ENCODE results near the gene TNP1. TPM values are rescaled to one million over a fixed set of nuclear protein-coding genes. Genes with fewer than 3 reads are reported as not detected.

The TNP1 gene
- total RNA-seq, 1 experiment from 2014 or later, result not detected

GRCh38 chr2:216885117-216885553 lies 25.3 kb upstream of the TNP1 start:
- Mint-ChIP-seq H3K27me3 (ENCODE audit: low read depth) (peaks cover 12% of the 10 kb centered on the region), H3K36me3 (ENCODE audit: insufficient read depth in 1 of 3, low read depth in 3 of 3) (peaks cover 1 to 4% (median 4%) of the 10 kb centered on the region in 3 experiments; a peak in 4 of 7 replicates), H3K9me3 (peaks cover 4 to 6% of the 10 kb centered on the region in 2 experiments; a peak in 3 of 5 replicates), H3K4me1 (peaks cover 13 to 20% of the 10 kb centered on the region in 2 experiments), H3K27ac (no peak overlapping the region), H3K4me3 (no peak overlapping the region)
- H3K23me2 ChIP-seq (ENCODE audit: insufficient read length, low read depth, low read length, poor library complexity, severe bottlenecking), result no peaks in the 10 kb centered on the region
- no peak overlapping the region for H3K9ac ChIP-seq (ENCODE audit: extremely low read depth, insufficient read length, low read length)
- H4K91ac ChIP-seq (ENCODE audit: insufficient read length, low read depth, low read length), result no peak overlapping the region
- no peak overlapping the region for H2BK20ac ChIP-seq (ENCODE audit: low read depth, low read length, poor library complexity, severe bottlenecking)
- no peak overlapping the region for H2BK120ac ChIP-seq (ENCODE audit: low read depth, low read length, poor library complexity, severe bottlenecking)
- H4K5ac ChIP-seq (ENCODE audit: insufficient read length, low read depth, low read length), result no peak overlapping the region
- H3K9me3 ChIP-seq (ENCODE audit: control insufficient read depth, low read depth, low read length), result no peaks in the 10 kb centered on the region
- H3K27me3 ChIP-seq (ENCODE audit: insufficient read depth, low read length), result no peaks in the 10 kb centered on the region
- no peak for TF ChIP-seq CTCF (conservative IDR thresholded peaks at IDR 0.05)
- no peak overlapping the region for H3T11ph ChIP-seq (ENCODE audit: low read length)
- H3K23ac ChIP-seq (ENCODE audit: insufficient read length, low read depth, low read length), result no peak overlapping the region
- no peaks in the 10 kb centered on the region for H3K79me1 ChIP-seq (ENCODE audit: insufficient read depth, low read depth, low read length, poor library complexity, severe bottlenecking)
- H3K56ac ChIP-seq (ENCODE audit: insufficient read length, low read depth, low read length), result no peak overlapping the region
- H3K27ac ChIP-seq (ENCODE audit: insufficient read length, low read depth, low read length), result no peak overlapping the region
- H3K14ac ChIP-seq (ENCODE audit: insufficient read depth, low read length), result no peak overlapping the region
- no peak overlapping the region for H3K4ac ChIP-seq (ENCODE audit: low read depth, low read length)
- peaks cover 2% of the 10 kb centered on the region; the same call in 1 of the 2 replicates for H3K4me1 ChIP-seq (ENCODE audit: insufficient read depth, low read length)
- H4K20me1 ChIP-seq (ENCODE audit: control insufficient read depth, insufficient read depth, insufficient read length), result no peaks in the 10 kb centered on the region
- no peak overlapping the region for H2AK5ac ChIP-seq (ENCODE audit: insufficient read length, low read length)
- H3K18ac ChIP-seq (ENCODE audit: insufficient read length, low read depth, low read length), result no peak overlapping the region
- no peak overlapping the region for H4K8ac ChIP-seq (replicated peaks; ENCODE audit: insufficient read length, low read depth, low read length)
- WGBS (ENCODE audit: extremely low coverage, insufficient read length, low lambda C conversion rate), result no CpG with 5 or more reads among the region's 32 CpGs
- H2BK5ac ChIP-seq (ENCODE audit: insufficient read length, low read length), result no peak overlapping the region
- no peak overlapping the region for H2BK12ac ChIP-seq (ENCODE audit: insufficient read length, low read depth, low read length)
- no peak overlapping the region for H2BK15ac ChIP-seq (ENCODE audit: low read depth, low read length)
- H3K4me2 ChIP-seq (ENCODE audit: insufficient read depth, insufficient read length, low read length), result no peak overlapping the region
- H2AFZ ChIP-seq (ENCODE audit: low read length), result no peak overlapping the region
- no peak for DNase-seq
- H3K79me2 ChIP-seq (ENCODE audit: insufficient read depth, low read length), result no peaks in the 10 kb centered on the region

Measured in H9 (cell line).